IPS DF 4.7 (cell line): ENCODE results near the gene P3H2.
"Not testable (repeated sequence)": the region's sequence is repeated elsewhere in the genome, so short reads cannot be mapped to it uniquely, and the experiment has no call there.

ENCODE experiments used
- DNase-seq: peaks from one replicate; pipeline ENCODE4 v3.0.0-alpha.2; 2013; ENCODE audit warnings: low spot score; ENCODE audit errors: extremely low read depth

P3H2 gene

GRCh38 chr3:190120269-190121060 lies at the start of gene P3H2:
TSS of gene P3H2 (minus strand) at chr3:190120897. CDS start at chr3:190120731, 166 bp downstream.
- DNase-seq: peak; percentile 30

GRCh38 chr3:190169877-190170276 lies 49.2 kb upstream of the P3H2 start:
- DNase-seq: no peak

GRCh38 chr3:190169243-190169642 lies 48.5 kb upstream of the P3H2 start:
- no peak for DNase-seq

- DNase-seq: no peak
Measured at GRCh38 chr3:190167936-190168680, 47.4 kb upstream of the P3H2 start.

GRCh38 chr3:190166948-190167347 lies 46.3 kb upstream of the P3H2 start:
- no peak for DNase-seq

- no peak for DNase-seq
Measured at GRCh38 chr3:190165253-190165652, 44.6 kb upstream of the P3H2 start.

- DNase-seq: not testable (repeated sequence)
Measured at GRCh38 chr3:190162013-190162412, 41.3 kb upstream of the P3H2 start.

GRCh38 chr3:190159902-190160435 lies 39.3 kb upstream of the P3H2 start:
- no peak for DNase-seq

GRCh38 chr3:190158261-190158660 lies 37.6 kb upstream of the P3H2 start:
- no peak for DNase-seq

- DNase-seq: no peak
Measured at GRCh38 chr3:190155752-190156151, 35.1 kb upstream of the P3H2 start.

- DNase-seq: no peak
Measured at GRCh38 chr3:190150681-190151080, 30.0 kb upstream of the P3H2 start.

- DNase-seq: not testable (repeated sequence)
Measured at GRCh38 chr3:190149830-190150619, 29.3 kb upstream of the P3H2 start.

GRCh38 chr3:190144793-190145192 lies 24.1 kb upstream of the P3H2 start:
- DNase-seq: not testable (repeated sequence)

GRCh38 chr3:190142041-190142440 lies 21.3 kb upstream of the P3H2 start:
- no peak for DNase-seq

- no peak for DNase-seq
Measured at GRCh38 chr3:190139365-190139764, 18.7 kb upstream of the P3H2 start.

GRCh38 chr3:190132371-190132770 lies 11.7 kb upstream of the P3H2 start:
- no peak for DNase-seq

GRCh38 chr3:190131329-190131728 lies 10.6 kb upstream of the P3H2 start:
- DNase-seq: no peak

GRCh38 chr3:190130696-190131095 lies 10.0 kb upstream of the P3H2 start:
- no peak for DNase-seq

GRCh38 chr3:190130037-190130436 lies 9.3 kb upstream of the P3H2 start:
- no peak for DNase-seq

GRCh38 chr3:190127797-190128196 lies 7.1 kb upstream of the P3H2 start:
- no peak for DNase-seq

GRCh38 chr3:190127195-190127594 lies 6.5 kb upstream of the P3H2 start:
- no peak for DNase-seq
